Measurements from ENCODE around the gene ANKRD16. TPM values are rescaled to one million over a fixed set of nuclear protein-coding genes. Genes with fewer than 3 reads are reported as not detected.

ANKRD16 gene
- total RNA-seq, 1 experiment from 2014 or later = 6.9 TPM

Other genes with a start within 250 kb of the ANKRD16 start
- 18.4 TPM for gene ASB13, start 223.3 kb downstream of the ANKRD16 start, total RNA-seq (2021; ENCODE audit: unreplicated experiment)
- gene TASOR2, start 205.1 kb downstream of the ANKRD16 start, total RNA-seq (2021; ENCODE audit: unreplicated experiment) = 57.4 TPM
- 130 TPM for gene GDI2, start 76.5 kb downstream of the ANKRD16 start, total RNA-seq (2021; ENCODE audit: unreplicated experiment)
- gene FBH1, start 350 bp upstream of the ANKRD16 start, total RNA-seq (2021; ENCODE audit: unreplicated experiment) = 50.5 TPM
- 11.0 TPM for gene IL15RA, start 87.7 kb upstream of the ANKRD16 start, total RNA-seq (2021; ENCODE audit: unreplicated experiment)
- gene IL2RA, start 172.5 kb upstream of the ANKRD16 start, total RNA-seq (2021; ENCODE audit: unreplicated experiment) = 0.33 TPM
- 65.4 TPM for gene RBM17, start 199.1 kb upstream of the ANKRD16 start, total RNA-seq (2021; ENCODE audit: unreplicated experiment)

All from Panc1 (cell line).